MM.1S (cell line): ENCODE measurements around the gene GALNT15.

Experiments used
- DNase-seq: peaks from one replicate; pipeline ENCODE4 v3.0.0-alpha.2; 2015
- H2AFZ ChIP-seq: fragments of 300-600 bp; sonication (generic); 2 replicates; pipeline ENCODE4 v1.6.0; 2016; ENCODE audit warnings: antibody characterized with exemption, low read length
- H3F3A ChIP-seq: fragments of 300-600 bp; sonication (generic); 2 replicates; pipeline ENCODE4 v1.6.1; 2016; ENCODE audit warnings: mild to moderate bottlenecking, antibody characterized with exemption, low read length, moderate library complexity, mixed read lengths; ENCODE audit not compliant: insufficient read depth
- H3K27ac ChIP-seq: fragments of 300-600 bp; sonication (generic); 2 replicates; pipeline ENCODE4 v1.5.1; 2016; ENCODE audit warnings: mild to moderate bottlenecking, low read length
- H3K27me3 ChIP-seq: fragments of 300-600 bp; sonication (generic); replicated peaks from 2 replicates; pipeline ENCODE4 v1.6.0; 2016; ENCODE audit warnings: low read length; ENCODE audit not compliant: insufficient read depth
- H3K36me3 ChIP-seq: fragments of 300-600 bp; sonication (generic); replicated peaks from 2 replicates; pipeline ENCODE4 v1.6.1; 2016; ENCODE audit warnings: mild to moderate bottlenecking, low read length, mixed read lengths; ENCODE audit not compliant: insufficient read depth
- H3K4me1 ChIP-seq: fragments of 300-600 bp; sonication (generic); 2 replicates; pipeline ENCODE4 v1.6.1; 2016; ENCODE audit warnings: low read length, mixed read lengths
- H3K4me2 ChIP-seq: fragments of 300-600 bp; sonication (generic); 2 replicates; pipeline ENCODE4 v1.6.0; 2016; ENCODE audit warnings: low read depth, low read length
- H3K4me3 ChIP-seq: fragments of 300-600 bp; sonication (generic); 2 replicates; pipeline ENCODE4 v1.5.1; 2016; ENCODE audit warnings: low read length, mixed read lengths
- H3K79me2 ChIP-seq: fragments of 300-600 bp; sonication (generic); 2 replicates; pipeline ENCODE4 v1.6.1; 2016; ENCODE audit warnings: mixed run types, low read length, mixed read lengths
- H3K9ac ChIP-seq: fragments of 300-600 bp; sonication (generic); 2 replicates; pipeline ENCODE4 v1.6.1; 2016; ENCODE audit warnings: low read length, mixed read lengths
- H3K9me2 ChIP-seq: fragments of 300-600 bp; sonication (generic); replicated peaks from 2 replicates; pipeline ENCODE4 v1.6.1; 2016; ENCODE audit warnings: mild to moderate bottlenecking, low read length, mixed read lengths; ENCODE audit not compliant: insufficient read depth
- H3K9me3 ChIP-seq: fragments of 300-600 bp; sonication (generic); replicated peaks from 2 replicates; pipeline ENCODE4 v1.6.1; 2016; ENCODE audit warnings: mild to moderate bottlenecking, low read length, mixed read lengths; ENCODE audit not compliant: insufficient read depth
- H4K20me1 ChIP-seq: fragments of 300-600 bp; sonication (generic); 2 replicates; pipeline ENCODE4 v1.6.1; 2016; ENCODE audit warnings: mild to moderate bottlenecking, low read length, moderate library complexity, mixed read lengths; ENCODE audit not compliant: insufficient read depth
- CTCF ChIP-seq: fragments of 300-600 bp; sonication (generic); IDR thresholded peaks from 2 replicates; pipeline ENCODE4 v1.5.1; 2016; ENCODE audit warnings: antibody characterized with exemption, low read length, mixed read lengths
- EZH2 ChIP-seq: fragments of 300-600 bp; sonication (generic); optimal IDR thresholded peaks from 2 replicates; pipeline ENCODE3; 2017; ENCODE audit warnings: low read depth, mild to moderate bottlenecking, antibody characterized with exemption, low read length, mixed read lengths
- EZH2phosphoT487 ChIP-seq: fragments of 300-600 bp; sonication (generic); IDR thresholded peaks from 2 replicates; pipeline ENCODE4 v1.6.1; 2018; ENCODE audit warnings: antibody characterized with exemption, low read length

Gene GALNT15

GRCh38 chr3:16227566-16227965 is 53.1 kb downstream of the GALNT15 start:
- H4K20me1 ChIP-seq: no peaks in the 10 kb centered on the region
- no peak for TF ChIP-seq EZH2phosphoT487
- no peak for TF ChIP-seq CTCF
- no peak for TF ChIP-seq EZH2
- no peaks in the 10 kb centered on the region for H3K9me2 ChIP-seq
- no peak overlapping the region for H3K27ac ChIP-seq
- no peak overlapping the region for H3K4me3 ChIP-seq
- H3K36me3 ChIP-seq: no peaks in the 10 kb centered on the region
- H3F3A ChIP-seq: no peaks in the 10 kb centered on the region
- H3K4me1 ChIP-seq: no peaks in the 10 kb centered on the region
- DNase-seq: no peak
- H3K4me2 ChIP-seq: no peak overlapping the region
- H3K9me3 ChIP-seq: no peaks in the 10 kb centered on the region
- no peaks in the 10 kb centered on the region for H3K79me2 ChIP-seq
- H3K9ac ChIP-seq: no peak overlapping the region
- H3K27me3 ChIP-seq: no peaks in the 10 kb centered on the region
- no peak overlapping the region for H2AFZ ChIP-seq

- no peak for TF ChIP-seq EZH2
- no peak for TF ChIP-seq EZH2phosphoT487
- no peak for TF ChIP-seq CTCF
- no peak for DNase-seq
- H3K4me2 ChIP-seq: no peak overlapping the region
- H3K9ac ChIP-seq: no peak overlapping the region
- H3K4me1 ChIP-seq: no peaks in the 10 kb centered on the region
- H3K27ac ChIP-seq: no peak overlapping the region
- H4K20me1 ChIP-seq: no peaks in the 10 kb centered on the region
- no peak overlapping the region for H2AFZ ChIP-seq
- no peaks in the 10 kb centered on the region for H3K36me3 ChIP-seq
- H3K4me3 ChIP-seq: no peak overlapping the region
- no peaks in the 10 kb centered on the region for H3K27me3 ChIP-seq
- no peaks in the 10 kb centered on the region for H3K9me3 ChIP-seq
- H3F3A ChIP-seq: no peaks in the 10 kb centered on the region
- no peaks in the 10 kb centered on the region for H3K9me2 ChIP-seq
- H3K79me2 ChIP-seq: no peaks in the 10 kb centered on the region
These were observed 55.2 kb downstream of the GALNT15 start for GRCh38 chr3:16229681-16230080.

GRCh38 chr3:16231983-16232382 is 57.5 kb downstream of the GALNT15 start:
- H3K4me3 ChIP-seq: no peak overlapping the region
- no peaks in the 10 kb centered on the region for H3K36me3 ChIP-seq
- no peak overlapping the region for H2AFZ ChIP-seq
- H4K20me1 ChIP-seq: no peaks in the 10 kb centered on the region
- no peaks in the 10 kb centered on the region for H3F3A ChIP-seq
- H3K9ac ChIP-seq: no peak overlapping the region
- no peaks in the 10 kb centered on the region for H3K9me3 ChIP-seq
- no peaks in the 10 kb centered on the region for H3K4me1 ChIP-seq
- TF ChIP-seq CTCF (no peak), EZH2 (no peak), EZH2phosphoT487 (no peak)
- DNase-seq: no peak
- no peak overlapping the region for H3K4me2 ChIP-seq
- H3K27me3 ChIP-seq: no peaks in the 10 kb centered on the region
- no peaks in the 10 kb centered on the region for H3K9me2 ChIP-seq
- no peak overlapping the region for H3K27ac ChIP-seq
- no peaks in the 10 kb centered on the region for H3K79me2 ChIP-seq
